WERI-Rb-1 (cell line): ENCODE measurements around the gene MRPL24.
A peak's percentile ranks its signal among the peaks of the same experiment; 100 is the strongest.

Experiments
- DNase-seq: peaks from one replicate; pipeline ENCODE4 v3.0.0-alpha.2; 2020
- H3K27ac ChIP-seq: fragments of 250-450 bp; sonication (Bioruptor Pico); 2 replicates; pipeline ENCODE4 v1.5.1; 2020; ENCODE audit warnings: mild to moderate bottlenecking, moderate library complexity
- H3K27me3 ChIP-seq: fragments of 250-450 bp; sonication (Bioruptor Pico); 2 replicates; pipeline ENCODE4 v1.5.1; 2021; ENCODE audit warnings: mild to moderate bottlenecking, low read depth, moderate library complexity; ENCODE audit not compliant: insufficient read depth, severe bottlenecking
- H3K36me3 ChIP-seq: fragments of 250-450 bp; sonication (Bioruptor Pico); 2 replicates; pipeline ENCODE4 v1.5.1; 2020; ENCODE audit warnings: mild to moderate bottlenecking, moderate library complexity
- H3K4me3 ChIP-seq: 2 replicates; pipeline ENCODE4 v1.5.1; 2011; ENCODE audit warnings: low read depth, mild to moderate bottlenecking, control low read depth, low read length
- H3K9me3 ChIP-seq: fragments of 250-450 bp; sonication (Bioruptor Pico); 2 replicates; pipeline ENCODE4 v1.5.1; 2021; ENCODE audit warnings: mild to moderate bottlenecking, moderate library complexity; ENCODE audit not compliant: severe bottlenecking
- CTCF ChIP-seq: IDR thresholded peaks from 2 replicates; pipeline ENCODE4 v1.5.1; 2011; ENCODE audit warnings: low read depth, mild to moderate bottlenecking, control low read depth, inconsistent platforms, low read length

Gene MRPL24

GRCh38 chr1:156744344-156744743, 3.5 kb upstream of the MRPL24 start:
- Histone ChIP-seq H3K27me3 (no peaks in the 10 kb centered on the region), H3K4me3 (no peak overlapping the region), H3K9me3 (no peaks in the 10 kb centered on the region), H3K27ac (peak overlapping the region; percentile 19), H3K36me3 (peaks cover 65% of the 10 kb centered on the region)
- TF ChIP-seq CTCF, result no peak
- no peak for DNase-seq

DNA sequence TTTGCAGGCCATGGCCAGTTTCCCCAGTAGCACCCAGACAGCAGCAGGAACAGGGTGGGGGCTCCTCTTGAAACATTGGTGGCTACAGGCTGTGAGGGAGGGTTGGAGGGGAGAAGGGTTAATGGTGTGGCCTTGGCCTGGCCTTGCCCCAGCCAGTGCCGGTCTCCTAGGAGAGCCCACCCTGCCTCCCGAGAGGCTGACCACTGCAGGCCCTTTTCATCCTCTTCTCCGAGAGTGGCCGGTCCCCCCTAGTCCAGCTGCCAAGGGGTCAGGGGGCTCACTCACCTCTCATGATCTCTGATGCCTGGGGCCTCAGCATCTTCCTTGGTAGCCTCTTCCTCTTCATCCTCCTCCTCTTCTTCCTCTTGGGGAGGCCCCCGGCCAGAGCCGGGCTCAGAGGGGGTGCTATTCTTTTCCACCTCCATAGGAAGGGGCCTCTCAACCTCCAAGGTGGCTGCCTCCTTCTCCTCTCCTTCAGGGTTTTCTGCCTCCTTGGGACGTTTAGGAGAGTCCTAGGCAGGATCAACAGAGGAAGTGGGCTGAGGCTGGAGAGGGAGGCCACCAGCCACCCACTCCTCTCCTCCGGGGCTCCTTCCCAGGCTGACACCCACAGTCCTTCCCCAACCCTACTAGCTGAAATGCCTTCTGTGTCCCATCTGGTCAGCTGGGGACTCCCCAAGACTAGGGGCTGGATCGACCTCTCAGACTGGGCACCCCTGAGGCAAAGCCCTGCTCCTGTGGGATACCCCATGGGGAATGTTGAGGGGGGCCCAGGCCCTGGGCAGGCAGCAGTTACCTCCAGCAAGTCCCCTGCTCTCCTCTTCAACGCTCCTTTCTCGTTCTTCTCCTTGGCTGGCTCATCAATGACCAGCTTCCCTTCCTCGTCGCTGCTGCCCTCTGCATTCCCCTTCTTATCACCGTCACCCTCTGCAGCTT, 2.7 kb upstream of the MRPL24 start:
- no peak for TF ChIP-seq CTCF
- H3K9me3 ChIP-seq, result no peaks in the 10 kb centered on the region
- H3K4me3 ChIP-seq, result no peak overlapping the region
- DNase-seq, result no peak
- H3K36me3 ChIP-seq, result peaks cover 58% of the 10 kb centered on the region
- peak overlapping the region; percentile 35 for H3K27ac ChIP-seq
- H3K27me3 ChIP-seq, result no peaks in the 10 kb centered on the region

- Histone ChIP-seq H3K27ac (peak overlapping the region; percentile 35), H3K9me3 (no peaks in the 10 kb centered on the region), H3K27me3 (no peaks in the 10 kb centered on the region), H3K4me3 (no peak overlapping the region), H3K36me3 (peaks cover 56% of the 10 kb centered on the region)
- DNase-seq, result no peak
- TF ChIP-seq CTCF, result no peak
These were observed 1.9 kb upstream of the MRPL24 start for GRCh38 chr1:156742801-156743200.

- peaks cover 59% of the 10 kb centered on the region for H3K36me3 ChIP-seq
- H3K9me3 ChIP-seq, result no peaks in the 10 kb centered on the region
- H3K27me3 ChIP-seq, result no peaks in the 10 kb centered on the region
- H3K4me3 ChIP-seq, result no peak overlapping the region
- peak overlapping the region; percentile 65 for H3K27ac ChIP-seq
- no peak for TF ChIP-seq CTCF
- no peak for DNase-seq
These were observed 1.1 kb upstream of the MRPL24 start for GRCh38 chr1:156742017-156742416.

DNA sequence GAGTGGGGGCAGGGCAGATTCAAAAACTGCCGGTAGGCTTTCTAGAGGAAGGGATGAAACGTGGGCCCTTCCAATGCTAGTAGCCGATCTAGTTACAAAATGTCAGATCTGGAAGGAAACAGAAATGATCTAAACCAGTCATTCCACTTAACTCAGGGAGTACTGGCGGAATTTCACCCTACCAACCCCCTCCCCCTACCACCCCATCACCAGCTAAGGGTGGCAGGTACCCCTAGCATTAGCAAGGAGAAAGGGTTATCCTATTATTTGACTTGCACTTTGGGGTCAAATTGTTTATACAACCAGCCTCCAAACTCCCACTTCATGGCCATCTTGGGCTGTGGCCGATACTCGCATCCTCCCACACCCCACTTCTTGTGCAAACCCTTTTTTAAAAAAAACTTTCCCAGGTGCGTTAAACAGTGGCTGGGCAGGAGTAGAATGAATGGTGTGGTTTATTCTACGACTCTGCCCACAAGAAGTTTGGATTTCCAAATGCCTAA, 644 bp upstream of the MRPL24 start:
- Histone ChIP-seq H3K27me3 (no peaks in the 10 kb centered on the region), H3K36me3 (peaks cover 64% of the 10 kb centered on the region), H3K4me3 (peak overlapping the region; percentile 15), H3K9me3 (no peaks in the 10 kb centered on the region), H3K27ac (peak overlapping the region; percentile 65)
- no peak for DNase-seq
- TF ChIP-seq CTCF, result no peak
